ACC112 (cell line): ENCODE results near the gene RBM4B.
A peak's percentile ranks its signal among the peaks of the same experiment; 100 is the strongest.

Experiments
- H2AFZ ChIP-seq: fragments of 200-600 bp; sonication (generic); one replicate; pipeline ENCODE4 v1.6.0; 2017; ENCODE audit warnings: antibody characterized with exemption, low read length; ENCODE audit not compliant: unreplicated experiment
- H3K27ac ChIP-seq: fragments of 200-600 bp; sonication (generic); 2 replicates; pipeline ENCODE4 v1.5.1; 2014; ENCODE audit warnings: low read depth, mild to moderate bottlenecking, antibody characterized with exemption, low read length, moderate library complexity
- H3K27me3 ChIP-seq: fragments of 200-600 bp; sonication (generic); 2 replicates; pipeline ENCODE4 v1.6.1; 2014; ENCODE audit warnings: mild to moderate bottlenecking, antibody characterized with exemption, low read length, moderate library complexity, mixed read lengths; ENCODE audit not compliant: insufficient read depth
- H3K36me3 ChIP-seq: fragments of 200-600 bp; sonication (generic); 2 replicates; pipeline ENCODE4 v1.6.1; 2016; ENCODE audit warnings: mild to moderate bottlenecking, antibody characterized with exemption, low read length, moderate library complexity, mixed read lengths; ENCODE audit not compliant: insufficient read depth
- H3K4me1 ChIP-seq: fragments of 200-600 bp; sonication (generic); one replicate; pipeline ENCODE4 v1.6.1; 2016; ENCODE audit warnings: low read length, mixed read lengths; ENCODE audit not compliant: insufficient read depth, unreplicated experiment, control insufficient read depth
- H3K4me3 ChIP-seq: fragments of 200-600 bp; sonication (generic); 2 replicates; pipeline ENCODE4 v1.5.1; 2014; ENCODE audit warnings: mild to moderate bottlenecking, low read depth, low read length
- H3K79me2 ChIP-seq: fragments of 200-600 bp; sonication (generic); one replicate; pipeline ENCODE4 v1.6.0; 2016; ENCODE audit warnings: low read length; ENCODE audit not compliant: control insufficient read depth, unreplicated experiment, insufficient read depth

The RBM4B gene

DNA sequence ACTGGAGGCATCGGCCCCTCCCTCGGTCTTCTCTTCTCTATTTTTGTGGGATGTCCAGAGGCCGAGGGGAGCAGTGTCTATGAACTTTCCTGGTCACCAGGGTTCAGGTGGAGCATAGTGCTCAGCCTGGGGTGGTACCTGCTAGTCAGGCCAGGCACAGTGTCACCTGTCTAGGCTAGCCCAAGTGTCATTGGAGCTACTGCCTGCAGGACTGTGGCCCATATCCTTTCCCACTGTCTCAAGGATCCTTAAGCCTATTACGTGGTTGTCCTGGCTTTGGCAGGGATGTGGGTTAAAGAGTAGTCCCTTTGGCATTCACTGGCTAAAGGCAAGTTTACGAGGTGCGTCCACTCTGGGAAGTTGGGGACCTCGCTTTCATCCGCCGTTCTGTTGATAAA lies 51.9 kb downstream of the RBM4B start:
- Histone ChIP-seq H3K27me3 (no peaks in the 10 kb centered on the region), H3K79me2 (peaks cover 99% of the 10 kb centered on the region), H3K27ac (no peak overlapping the region), H2AFZ (no peak overlapping the region), H3K36me3 (peaks cover 64% of the 10 kb centered on the region), H3K4me3 (no peak overlapping the region), H3K4me1 (peaks cover 14% of the 10 kb centered on the region)

GRCh38 chr11:66625041-66625751 lies 52.5 kb downstream of the RBM4B start:
- H2AFZ ChIP-seq: no peak overlapping the region
- H3K36me3 ChIP-seq: peaks cover 62% of the 10 kb centered on the region
- no peaks in the 10 kb centered on the region for H3K27me3 ChIP-seq
- H3K4me1 ChIP-seq: peaks cover 14% of the 10 kb centered on the region
- H3K4me3 ChIP-seq: no peak overlapping the region
- H3K79me2 ChIP-seq: peaks cover 100% of the 10 kb centered on the region
- H3K27ac ChIP-seq: no peak overlapping the region

DNA sequence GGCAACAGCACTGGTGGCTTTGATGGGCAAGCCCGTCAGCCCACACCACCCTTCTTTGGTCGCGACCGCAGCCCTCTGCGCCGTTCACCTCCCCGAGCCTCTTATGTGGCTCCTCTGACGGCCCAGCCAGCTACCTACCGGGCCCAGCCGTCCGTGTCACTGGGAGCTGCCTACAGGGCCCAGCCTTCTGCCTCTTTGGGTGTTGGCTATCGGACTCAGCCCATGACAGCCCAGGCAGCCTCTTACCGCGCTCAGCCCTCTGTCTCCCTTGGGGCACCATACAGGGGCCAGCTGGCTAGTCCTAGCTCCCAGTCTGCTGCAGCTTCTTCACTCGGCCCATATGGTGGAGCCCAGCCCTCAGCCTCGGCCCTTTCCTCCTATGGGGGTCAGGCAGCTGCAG lies 53.2 kb downstream of the RBM4B start:
- Histone ChIP-seq H3K27ac (no peak overlapping the region), H2AFZ (no peak overlapping the region), H3K4me3 (no peak overlapping the region), H3K4me1 (peaks cover 17% of the 10 kb centered on the region), H3K27me3 (no peaks in the 10 kb centered on the region), H3K79me2 (peaks cover 98% of the 10 kb centered on the region), H3K36me3 (peaks cover 59% of the 10 kb centered on the region)

DNA sequence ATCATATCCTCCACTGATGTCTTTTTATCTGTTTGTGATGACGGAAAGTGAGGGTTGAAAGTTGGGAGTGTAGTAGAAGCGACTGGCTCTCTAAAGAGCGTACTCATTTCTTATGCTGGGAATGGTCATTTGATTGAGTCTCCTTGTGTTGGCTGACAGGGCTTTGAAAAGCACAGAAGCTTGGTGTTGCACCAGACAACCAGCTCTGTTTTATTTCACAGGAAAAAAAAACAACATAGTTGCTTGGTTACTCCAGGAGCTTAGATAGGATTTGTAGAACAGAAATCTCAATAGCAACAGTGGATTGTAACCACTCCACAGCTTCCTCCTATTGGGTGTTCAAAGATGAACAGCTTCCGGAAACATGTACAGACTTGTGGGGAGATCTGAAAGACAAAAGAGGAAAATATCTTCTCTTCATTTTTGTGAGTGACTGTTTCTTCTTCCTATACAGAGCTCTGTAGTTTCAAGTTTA lies 58.6 kb downstream of the RBM4B start:
- peak overlapping the region; percentile 97 for H3K4me3 ChIP-seq
- H3K27ac ChIP-seq: peak overlapping the region; percentile 48
- H3K27me3 ChIP-seq: no peaks in the 10 kb centered on the region
- peaks cover 29% of the 10 kb centered on the region; the same call in 1 of the 2 replicates for H3K36me3 ChIP-seq
- peaks cover 17% of the 10 kb centered on the region for H3K4me1 ChIP-seq
- no peak overlapping the region for H2AFZ ChIP-seq
- peaks cover 82% of the 10 kb centered on the region for H3K79me2 ChIP-seq

DNA sequence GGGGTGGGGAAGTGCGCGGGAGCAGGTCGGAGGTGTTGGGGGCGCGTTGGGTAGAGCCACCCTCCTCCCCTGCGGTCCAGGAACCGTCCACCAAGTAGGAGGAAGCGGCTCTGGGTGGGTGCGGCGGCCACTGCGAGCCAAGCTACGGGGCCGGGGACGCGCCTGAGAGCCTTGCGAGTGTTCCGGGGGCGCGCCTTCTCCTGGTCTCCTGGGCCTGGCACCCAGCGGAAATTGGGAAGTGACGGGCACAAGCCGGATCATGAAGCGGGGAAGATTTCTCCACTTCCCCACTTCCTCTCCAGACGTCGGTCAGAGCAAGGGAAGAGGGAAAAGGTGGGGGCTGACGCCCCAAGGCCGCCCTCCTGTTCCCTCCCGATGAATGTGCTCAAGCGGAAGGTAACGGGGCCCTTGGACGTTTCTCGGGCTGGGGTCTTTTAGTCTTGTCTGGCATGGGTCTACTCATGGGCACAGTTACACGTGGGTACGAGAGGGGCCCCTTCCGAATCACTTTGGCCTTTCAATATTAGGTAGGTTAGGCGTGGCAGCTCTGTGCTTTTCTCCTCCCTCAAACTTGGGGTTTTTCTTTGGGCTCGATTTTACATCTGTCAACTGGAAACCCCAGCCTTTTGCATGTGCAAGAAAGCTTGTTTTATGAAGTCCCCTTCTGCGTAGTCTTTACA lies 60.4 kb downstream of the RBM4B start:
- H3K79me2 ChIP-seq: peaks cover 64% of the 10 kb centered on the region
- H3K4me1 ChIP-seq: peaks cover 11% of the 10 kb centered on the region
- H3K36me3 ChIP-seq: peaks cover 11% of the 10 kb centered on the region; the same call in 1 of the 2 replicates
- H3K4me3 ChIP-seq: peak overlapping the region; percentile 97
- H2AFZ ChIP-seq: no peak overlapping the region
- peak overlapping the region; percentile 81 for H3K27ac ChIP-seq
- no peaks in the 10 kb centered on the region for H3K27me3 ChIP-seq

DNA sequence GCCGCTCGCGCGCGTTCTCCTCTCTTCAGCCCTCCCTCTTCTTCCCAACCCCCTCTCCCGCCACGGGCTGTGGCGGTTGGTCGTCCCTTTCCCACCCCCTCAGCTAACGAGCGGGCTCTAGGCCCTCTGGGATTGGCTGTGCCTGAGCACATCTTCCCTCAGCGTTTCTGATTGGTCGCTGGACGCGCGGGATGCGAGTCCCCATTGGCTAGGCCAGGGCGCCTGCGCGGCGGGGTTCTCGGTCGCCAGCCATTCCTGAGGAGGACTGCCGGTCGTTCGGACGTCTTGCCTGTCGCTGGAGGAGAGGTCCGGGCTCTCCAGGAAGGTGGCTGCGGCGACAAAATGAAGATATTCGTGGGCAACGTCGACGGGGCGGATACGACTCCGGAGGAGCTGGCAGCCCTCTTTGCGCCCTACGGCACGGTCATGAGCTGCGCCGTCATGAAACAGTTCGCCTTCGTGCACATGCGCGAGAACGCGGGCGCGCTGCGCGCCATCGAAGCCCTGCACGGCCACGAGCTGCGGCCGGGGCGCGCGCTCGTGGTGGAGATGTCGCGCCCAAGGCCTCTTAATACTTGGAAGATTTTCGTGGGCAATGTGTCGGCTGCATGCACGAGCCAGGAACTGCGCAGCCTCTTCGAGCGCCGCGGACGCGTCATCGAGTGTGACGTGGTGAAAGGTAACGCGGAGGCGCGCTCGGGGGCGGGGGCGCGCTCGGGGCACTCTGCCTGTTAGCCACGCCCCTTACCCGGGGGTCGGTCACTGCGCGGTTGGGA lies 61.1 kb downstream of the RBM4B start, which contains the start of gene RBM14:
Gene RBM14 (plus strand): TSS at position 252 of the 776 bp plus-strand sequence. CDS start 91 bp downstream, at position 343.
- Histone ChIP-seq H3K4me3 (peak within 1 kb of the TSS; percentile 97), H3K4me1 (peaks cover 11% of the 10 kb centered on the region), H3K27me3 (no peaks in the 10 kb centered on the region), H3K36me3 (peaks cover 11% of the 10 kb centered on the region; the same call in 1 of the 2 replicates), H2AFZ (peak within 1 kb of the TSS; percentile 62), H3K27ac (peak within 1 kb of the TSS; percentile 81), H3K79me2 (peaks cover 57% of the 10 kb centered on the region)
